HEK293 (cell line): ENCODE results near the gene CCNL1.

ENCODE experiments used
- CTCF ChIA-PET: fragments of 350-600 bp; formaldehyde crosslinking; extraction: SDS; loops from one replicate; lab custom pipeline; 2021; ENCODE audit warnings: antibody characterized with exemption; lab: Yijun Ruan, JAX
- POLR2A ChIA-PET: fragments of 300-600 bp; formaldehyde crosslinking; extraction: SDS; loops from one replicate; lab custom pipeline; 2020; ENCODE audit warnings: antibody characterized with exemption, inconsistent platforms; lab: Yijun Ruan, JAX
- H3K27ac ChIP-seq: fragments of 200-500 bp; sonication (Bioruptor generic); 2 replicates; pipeline ENCODE4 v1.5.1; 2014; ENCODE audit warnings: low read depth, low read length, control low read depth, inconsistent platforms; ENCODE audit errors: extremely low read depth
- H3K36me3 ChIP-seq, 2 experiments: fragments of 200-500 bp in 1 of 2; sonication (Bioruptor generic) in 1 of 2; 1 replicate in 1 of 2; 2 replicates in 1 of 2; pipeline ENCODE4 v1.5.1; 2014 to 2017; ENCODE audit warnings: inconsistent platforms in 2 of 2, low read length in 2 of 2; ENCODE audit not compliant: control insufficient read depth in 2 of 2, insufficient read depth in 1 of 2
- H3K4me1 ChIP-seq: fragments of 200-500 bp; sonication (Bioruptor generic); 2 replicates; pipeline ENCODE4 v1.5.1; 2014; ENCODE audit warnings: mild to moderate bottlenecking, low read length, inconsistent platforms; ENCODE audit not compliant: control insufficient read depth, insufficient read depth
- H3K4me3 ChIP-seq: 2 replicates; pipeline ENCODE4 v1.5.1; 2011; ENCODE audit warnings: low read depth, mild to moderate bottlenecking, control low read depth, low read length, moderate library complexity
- H3K9me3 ChIP-seq: fragments of 200-500 bp; sonication (Bioruptor generic); 2 replicates; pipeline ENCODE4 v1.5.1; 2014; ENCODE audit warnings: low read depth, low read length, inconsistent platforms; ENCODE audit not compliant: control insufficient read depth, insufficient read depth
- AEBP2 ChIP-seq: fragments of 450-650 bp; formaldehyde crosslinking; IDR thresholded peaks from 2 replicates; pipeline ENCODE4 v1.5.1; 2016; ENCODE audit warnings: missing biosample characterization, missing genetic modification characterization, borderline replicate concordance
- GLI2 ChIP-seq: fragments of 450-650 bp; formaldehyde crosslinking; IDR thresholded peaks from 2 replicates; pipeline ENCODE4; 2017; ENCODE audit warnings: missing biosample characterization, missing genetic modification characterization, low read depth, borderline replicate concordance
- HOXA7 ChIP-seq: sonication (generic); formaldehyde crosslinking; IDR thresholded peaks from 2 replicates; pipeline ENCODE4 v1.8.1; 2022; ENCODE audit warnings: missing genetic modification reagents, borderline replicate concordance
- PRDM10 ChIP-seq: fragments of 450-650 bp; formaldehyde crosslinking; IDR thresholded peaks from 2 replicates; pipeline ENCODE4 v1.5.1; 2016; ENCODE audit warnings: missing biosample characterization, missing genetic modification characterization
- REST ChIP-seq: fragments of 450-650 bp; formaldehyde crosslinking; IDR thresholded peaks from 2 replicates; pipeline ENCODE4 v1.5.1; 2016; ENCODE audit warnings: missing biosample characterization, missing genetic modification characterization
- WT1 ChIP-seq: fragments of 450-650 bp; formaldehyde crosslinking; IDR thresholded peaks from 2 replicates; pipeline ENCODE4 v1.5.1; 2016; ENCODE audit warnings: missing biosample characterization, missing genetic modification characterization
- ZBTB11 ChIP-seq: fragments of 450-650 bp; formaldehyde crosslinking; conservative IDR thresholded peaks from 2 replicates; pipeline ENCODE4 v1.5.1; 2016; ENCODE audit warnings: low read depth, missing biosample characterization, missing genetic modification characterization
- ZBTB21 ChIP-seq: fragments of 450-650 bp; formaldehyde crosslinking; IDR thresholded peaks from 2 replicates; pipeline ENCODE4 v1.5.1; 2017; ENCODE audit warnings: missing biosample characterization, missing genetic modification characterization
- ZBTB48 ChIP-seq: fragments of 450-650 bp; formaldehyde crosslinking; IDR thresholded peaks from 2 replicates; pipeline ENCODE4 v1.5.1; 2016; ENCODE audit warnings: missing biosample characterization, missing genetic modification characterization
- ZFP3 ChIP-seq: fragments of 450-650 bp; formaldehyde crosslinking; IDR thresholded peaks from 2 replicates; pipeline ENCODE4 v1.5.1; 2016; ENCODE audit warnings: low read depth, missing biosample characterization, missing genetic modification characterization
- ZNF140 ChIP-seq: fragments of 450-650 bp; formaldehyde crosslinking; IDR thresholded peaks from 2 replicates; pipeline ENCODE4 v1.5.1; 2016; ENCODE audit warnings: missing biosample characterization, missing genetic modification characterization
- ZNF148 ChIP-seq: fragments of 450-650 bp; formaldehyde crosslinking; IDR thresholded peaks from 2 replicates; pipeline ENCODE4 v1.5.0; 2017; ENCODE audit warnings: missing biosample characterization, missing genetic modification characterization, borderline replicate concordance
- ZNF26 ChIP-seq: fragments of 450-650 bp; formaldehyde crosslinking; IDR thresholded peaks from 2 replicates; pipeline ENCODE4 v1.5.1; 2016; ENCODE audit warnings: missing biosample characterization, missing genetic modification characterization
- ZNF548 ChIP-seq: fragments of 450-650 bp; formaldehyde crosslinking; IDR thresholded peaks from 2 replicates; pipeline ENCODE4 v1.5.1; 2016; ENCODE audit warnings: missing biosample characterization, missing genetic modification characterization
- ZNF560 ChIP-seq: fragments of 450-650 bp; formaldehyde crosslinking; IDR thresholded peaks from 2 replicates; pipeline ENCODE4 v1.5.1; 2017; ENCODE audit warnings: missing biosample characterization, missing genetic modification characterization, borderline replicate concordance
- ZNF626 ChIP-seq: fragments of 450-650 bp; sonication (Bioruptor Pico); formaldehyde crosslinking; IDR thresholded peaks from 2 replicates; pipeline ENCODE4 v1.5.1; 2018; ENCODE audit warnings: missing biosample characterization, missing genetic modification characterization, inconsistent platforms
- ZNF704 ChIP-seq: fragments of 450-650 bp; formaldehyde crosslinking; IDR thresholded peaks from 2 replicates; pipeline ENCODE4 v1.5.1; 2016; ENCODE audit warnings: missing biosample characterization, missing genetic modification characterization
- ZNF785 ChIP-seq: fragments of 450-650 bp; formaldehyde crosslinking; IDR thresholded peaks from 2 replicates; pipeline ENCODE4 v1.5.1; 2016; ENCODE audit warnings: missing biosample characterization, missing genetic modification characterization
- ZSCAN23 ChIP-seq: fragments of 450-650 bp; formaldehyde crosslinking; IDR thresholded peaks from 2 replicates; pipeline ENCODE4 v1.5.1; 2016; ENCODE audit warnings: missing biosample characterization, missing genetic modification characterization

CCNL1 gene

GRCh38 chr3:157111518-157111917, 48.4 kb downstream of the CCNL1 start:
- Histone ChIP-seq H3K9me3 (no peaks in the 10 kb centered on the region), H3K36me3 (no peaks in the 10 kb centered on the region), H3K4me1 (no peaks in the 10 kb centered on the region), H3K4me3 (no peak overlapping the region), H3K27ac (no peak overlapping the region)
- ChIA-PET POLR2A (interaction anchor here (0.5 kb wide), 1 partner anchor 17 kb away, joined by 3 read pairs; no protein-coding TSS in a partner anchor), CTCF (interaction anchor here (0.5 to 0.6 kb wide), 3 partner anchors 14 to 223 kb away, joined by 3 read pairs; no protein-coding TSS in a partner anchor)
- TF ChIP-seq ZSCAN23 (tag by site-specific recombination): no peak
- no peak for TF ChIP-seq ZNF560 (tag by site-specific recombination)
- TF ChIP-seq ZNF140 (tag by site-specific recombination): no peak
- TF ChIP-seq WT1 (tag by site-specific recombination): no peak
- TF ChIP-seq ZNF26: no peak
- no peak for TF ChIP-seq AEBP2 (tag by site-specific recombination)
- no peak for TF ChIP-seq ZNF148 (tag by site-specific recombination)
- TF ChIP-seq GLI2 (tag by site-specific recombination): no peak
- no peak for TF ChIP-seq ZBTB48
- no peak for TF ChIP-seq HOXA7 (CRISPR knock-in tag)
- no peak for TF ChIP-seq ZNF548 (tag by site-specific recombination)
- no peak for TF ChIP-seq ZNF626 (tag by site-specific recombination)
- no peak for TF ChIP-seq ZNF785 (tag by site-specific recombination)
- no peak for TF ChIP-seq ZFP3
- TF ChIP-seq ZBTB21: no peak
- no peak for TF ChIP-seq PRDM10
- TF ChIP-seq REST: no peak
- TF ChIP-seq ZBTB11 (tag by site-specific recombination): no peak
- TF ChIP-seq ZNF704 (tag by site-specific recombination): no peak
